HG02798 (cell line): ENCODE results near the gene CCL4.
"Not testable (repeated sequence)": the region's sequence is repeated elsewhere in the genome, so short reads cannot be mapped to it uniquely, and the experiment has no call there.

Source experiments
- ATAC-seq: cut with Tn5 transposase; IDR thresholded peaks from one replicate; pipeline ENCODE4 v1.9.1; 2021; ENCODE audit warnings: mild to moderate bottlenecking; ENCODE audit not compliant: unreplicated experiment, poor library complexity

The CCL4 gene

DNA sequence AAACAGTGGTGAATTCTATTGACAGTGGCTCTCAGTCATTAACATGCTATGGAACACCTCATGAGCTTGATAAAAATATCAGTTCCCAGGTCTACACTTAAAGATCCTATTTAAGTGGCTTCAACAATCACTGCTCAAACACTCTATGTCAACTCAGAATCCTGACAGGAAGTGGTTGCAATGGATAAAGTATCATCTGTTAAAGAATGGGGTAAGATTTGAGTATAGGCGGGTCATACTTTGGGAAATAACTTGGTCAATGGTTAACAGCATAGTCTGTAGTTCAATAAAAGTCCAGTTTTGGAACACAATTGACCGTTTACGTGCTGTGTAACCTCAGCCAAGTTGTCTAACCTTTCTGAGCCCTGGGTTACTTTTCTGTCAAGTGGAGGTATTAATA is 16.2 kb upstream of the CCL4 start:
- not testable (repeated sequence) for ATAC-seq

GRCh38 chr17:36087897-36088572 is 15.6 kb upstream of the CCL4 start:
- not testable (repeated sequence) for ATAC-seq

DNA sequence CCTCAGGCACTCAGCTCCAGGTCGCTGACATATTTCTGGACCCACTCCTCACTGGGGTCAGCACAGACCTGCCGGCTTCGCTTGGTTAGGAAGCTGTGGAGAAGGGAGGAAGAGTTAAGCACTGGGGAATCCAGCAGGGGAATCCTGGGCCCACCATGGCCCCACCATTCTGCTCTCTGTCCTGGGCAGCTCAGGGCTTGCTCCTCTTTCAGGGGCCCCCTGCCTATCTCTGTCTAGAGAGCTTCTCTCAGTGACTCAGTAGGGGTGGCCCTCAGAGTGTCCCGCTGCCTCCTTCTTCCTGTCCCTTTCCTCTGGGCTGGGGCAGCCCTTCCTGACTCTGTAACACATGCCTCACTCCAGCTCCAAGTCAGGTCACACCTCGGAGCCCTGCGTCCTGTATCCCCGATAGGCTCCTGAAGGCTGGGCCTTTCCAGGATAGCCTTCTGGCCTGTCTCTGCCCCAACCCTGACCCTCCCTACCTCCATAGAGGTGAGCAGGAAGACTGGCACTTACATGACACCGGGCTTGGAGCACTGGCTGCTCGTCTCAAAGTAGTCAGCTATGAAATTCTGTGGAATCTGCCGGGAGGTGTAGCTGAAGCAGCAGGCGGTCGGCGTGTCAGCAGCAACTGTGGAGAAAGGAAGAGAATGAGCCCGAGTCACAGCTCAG is 14.8 kb upstream of the CCL4 start:
- no peak for ATAC-seq

DNA sequence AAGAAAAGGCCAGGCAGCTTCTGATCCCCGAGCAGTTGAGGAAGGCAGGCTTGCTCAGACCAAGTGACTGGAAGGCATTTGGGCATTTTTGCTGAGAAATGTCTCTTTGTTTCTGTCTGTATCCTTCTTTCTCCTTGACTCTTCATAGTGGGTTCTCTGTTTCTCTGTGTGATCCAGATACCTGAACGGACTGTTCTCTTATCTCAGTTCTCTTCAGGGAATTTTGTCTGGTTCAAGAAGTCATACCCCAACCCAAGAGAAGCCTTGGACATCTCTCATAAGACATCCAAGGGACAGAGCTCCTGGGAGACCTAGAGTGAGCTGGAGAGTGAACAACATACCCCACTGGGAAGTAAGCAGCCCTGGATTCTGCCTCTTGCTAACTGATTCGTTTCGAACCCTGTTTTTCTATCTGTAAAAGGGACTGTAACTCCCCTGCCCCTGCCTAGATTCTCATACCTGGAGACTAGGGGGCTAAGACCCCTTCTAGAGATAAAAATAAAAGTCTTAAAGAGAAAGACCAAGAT is 14.2 kb upstream of the CCL4 start:
- no peak for ATAC-seq

DNA sequence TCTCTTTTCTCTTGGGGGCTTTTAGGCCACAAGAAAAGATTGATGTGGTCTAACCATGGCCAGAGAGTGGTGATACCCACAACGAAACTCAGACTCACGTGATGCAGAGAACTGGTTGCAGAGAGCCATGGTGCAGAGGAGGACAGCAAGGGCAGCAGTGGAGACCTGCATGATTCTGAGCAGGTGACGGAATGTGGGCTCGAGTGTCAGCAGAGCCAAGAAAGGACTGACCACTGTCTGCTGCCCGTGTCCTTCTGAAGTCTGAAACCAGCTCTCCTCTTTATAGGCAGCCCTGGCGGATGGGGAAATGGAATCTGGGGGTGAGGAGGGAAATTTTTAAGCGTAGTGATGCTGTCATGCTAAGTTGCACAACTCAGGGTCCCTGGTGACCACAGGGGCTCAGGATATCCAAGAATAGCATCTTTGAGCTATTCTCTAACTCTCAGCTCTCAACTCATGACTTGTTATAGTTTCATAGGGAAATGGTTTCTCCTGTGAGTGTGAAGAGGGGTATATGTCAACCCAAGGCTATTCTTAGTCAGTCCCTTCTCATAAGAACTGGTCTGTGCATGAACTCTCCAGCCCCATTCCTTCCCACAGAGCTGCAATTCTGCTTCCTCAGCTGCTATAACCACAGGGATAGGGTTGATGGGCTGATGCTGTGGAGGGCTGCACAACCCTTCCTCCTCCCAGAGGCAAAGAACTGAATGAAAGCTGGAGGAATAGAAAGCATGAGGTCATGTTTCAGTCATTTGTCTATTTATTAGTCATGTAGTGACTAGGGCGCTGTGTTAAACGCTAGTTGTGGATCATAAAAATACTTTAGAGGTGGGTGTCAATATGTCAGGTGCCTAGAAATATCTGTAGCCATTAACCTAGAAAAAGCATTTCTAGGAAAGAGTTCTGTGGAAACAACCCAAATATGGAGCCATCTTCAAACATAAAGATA is 13.5 kb upstream of the CCL4 start, which contains the start of gene CCL3:
TSS of gene CCL3 (minus strand) at position 256 of the 949 bp plus-strand sequence. CDS start at position 171, 85 bp downstream.
- ATAC-seq, result peak; percentile 76

DNA sequence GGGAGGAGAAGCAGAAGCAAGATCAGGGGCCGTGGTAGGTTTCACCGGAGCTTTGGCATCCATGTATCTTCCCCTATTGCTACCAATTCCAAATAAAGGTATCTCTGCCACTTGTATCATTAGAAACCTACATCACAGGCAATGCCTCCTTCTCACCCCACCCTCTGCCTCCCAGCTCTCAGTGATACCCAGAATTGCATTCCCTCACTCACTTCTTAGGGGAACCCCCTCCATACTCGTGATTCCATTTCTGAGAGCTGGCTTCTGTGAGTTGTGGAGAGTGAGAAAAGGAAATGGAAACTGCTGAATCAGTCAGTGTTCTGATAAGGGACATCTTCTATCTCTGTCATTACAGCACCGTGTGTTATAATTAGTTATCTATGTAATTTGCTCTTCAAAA is 11.4 kb upstream of the CCL4 start:
- no peak for ATAC-seq

- ATAC-seq, result not testable (repeated sequence)
These were observed 10.9 kb upstream of the CCL4 start for GRCh38 chr17:36092715-36093114.

DNA sequence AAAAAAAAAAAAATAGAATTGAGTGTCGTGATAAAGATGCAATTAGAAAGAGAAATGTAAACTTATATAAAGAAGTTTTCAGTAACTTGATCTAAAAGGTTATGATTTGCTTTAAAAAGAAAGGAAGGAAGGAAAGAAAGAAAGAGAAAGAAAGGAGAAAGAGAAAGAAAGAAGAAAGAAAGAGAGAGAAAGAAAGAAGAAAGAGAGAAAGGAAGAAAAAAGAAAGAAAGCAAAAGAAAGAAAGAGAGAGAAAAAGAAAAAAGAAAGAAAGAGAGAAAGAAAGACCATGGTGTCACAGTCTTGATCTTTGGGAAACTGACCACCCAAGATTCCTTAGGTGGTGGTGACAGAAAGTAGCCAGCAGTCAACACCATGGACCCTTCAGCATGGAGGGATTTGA is 9.4 kb upstream of the CCL4 start:
- ATAC-seq, result no peak

DNA sequence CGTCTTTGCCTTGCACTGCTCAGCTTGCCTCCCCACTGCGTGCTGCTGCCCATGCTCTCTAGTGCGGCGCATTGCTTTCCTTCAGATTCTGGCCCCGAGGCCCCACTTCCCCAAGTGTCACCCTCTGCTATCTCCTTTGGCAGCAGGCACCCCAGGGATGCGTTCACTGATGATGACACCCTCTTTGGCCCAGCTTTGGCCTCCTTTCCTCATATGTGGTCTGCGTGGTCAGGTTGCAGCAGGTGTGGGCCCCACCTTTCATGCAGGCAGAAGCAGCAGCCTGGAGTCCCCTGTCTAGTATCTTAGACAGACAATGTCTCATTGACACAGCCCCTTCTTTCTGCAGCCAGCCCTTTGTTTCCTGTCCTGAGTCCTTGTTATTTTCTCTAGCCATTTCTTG is 8.9 kb upstream of the CCL4 start:
- ATAC-seq, result no peak

DNA sequence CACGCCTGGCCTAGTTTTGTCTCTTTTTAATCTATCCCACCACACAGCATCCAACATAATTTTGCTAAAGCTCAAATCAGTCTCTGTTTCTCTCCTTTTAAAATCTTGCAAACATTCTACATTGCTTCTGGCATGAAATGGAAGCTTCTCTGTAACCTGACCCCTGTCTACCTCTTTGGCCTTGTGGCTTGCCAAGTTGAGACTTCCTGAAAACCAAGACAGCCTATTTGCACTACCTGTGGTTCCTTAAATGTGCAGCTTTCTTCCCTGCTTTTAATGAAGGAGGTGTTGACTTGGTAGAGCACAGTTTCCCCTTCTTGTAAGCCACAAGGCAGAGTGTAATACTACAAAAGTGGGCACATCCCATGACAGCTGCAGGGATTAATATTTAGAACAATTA is 7.6 kb upstream of the CCL4 start:
- no peak for ATAC-seq

DNA sequence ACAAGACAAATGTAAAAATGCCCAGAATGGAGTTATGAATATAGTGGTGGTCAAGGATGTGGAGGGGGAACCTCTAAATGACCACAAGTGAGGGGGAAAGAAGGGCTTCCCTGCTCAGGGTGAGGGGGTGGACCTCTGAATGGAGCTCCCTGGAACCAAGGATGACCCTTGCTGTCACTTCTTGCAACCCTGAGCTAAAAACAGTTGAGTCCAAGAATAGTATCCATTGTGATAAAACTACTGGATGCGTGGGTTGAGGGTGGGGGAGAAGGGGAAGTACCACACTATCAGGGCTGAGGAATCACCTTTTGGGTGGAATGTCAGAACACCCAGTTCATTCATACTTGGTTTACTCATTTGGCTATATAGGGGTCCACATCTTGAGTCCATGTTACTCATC is 4.6 kb upstream of the CCL4 start:
- not testable (repeated sequence) for ATAC-seq

DNA sequence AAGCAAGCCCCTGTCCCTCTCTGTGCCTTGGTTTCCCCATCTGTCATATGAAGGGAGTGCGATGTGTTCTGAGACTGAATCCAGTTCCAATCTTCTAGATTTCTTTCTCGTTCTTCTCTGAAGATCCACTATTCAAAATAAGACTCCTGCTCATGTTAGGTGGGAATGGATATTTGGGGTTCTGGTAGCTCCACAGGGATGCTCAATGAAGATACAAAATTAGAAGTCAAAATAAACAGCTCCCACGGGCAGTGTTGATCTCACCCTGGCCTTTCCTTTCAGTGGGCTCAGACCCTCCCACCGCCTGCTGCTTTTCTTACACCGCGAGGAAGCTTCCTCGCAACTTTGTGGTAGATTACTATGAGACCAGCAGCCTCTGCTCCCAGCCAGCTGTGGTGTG is 619 bp downstream of the CCL4 start:
- ATAC-seq, result not testable (repeated sequence)

DNA sequence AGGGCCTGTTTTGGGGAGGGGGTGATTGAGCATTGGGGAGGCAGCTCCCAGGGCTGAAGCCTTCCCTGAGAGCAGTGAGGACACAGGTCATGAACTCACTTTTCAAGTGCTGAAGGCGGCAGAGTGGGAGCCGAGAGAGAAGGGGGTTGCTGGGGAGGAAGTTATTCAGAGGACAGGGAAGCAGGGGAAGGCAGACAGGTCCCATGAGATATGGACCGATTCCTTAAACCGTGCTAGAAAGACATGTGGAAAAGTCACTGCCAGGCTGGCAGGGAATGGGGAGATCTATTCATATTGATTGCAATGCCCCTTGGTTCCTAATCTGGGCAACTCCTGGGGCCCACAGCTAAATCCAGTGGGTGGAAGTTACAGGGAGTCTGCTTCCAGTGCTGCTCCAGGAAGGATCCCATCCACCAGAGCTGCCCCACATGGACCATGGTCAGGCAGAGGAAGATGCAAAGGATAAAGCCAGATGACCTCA is 1.1 kb downstream of the CCL4 start:
- no peak for ATAC-seq

GRCh38 chr17:36105781-36106492 is 2.3 kb downstream of the CCL4 start:
- no peak for ATAC-seq

- ATAC-seq, result no peak
These were observed 2.8 kb downstream of the CCL4 start for GRCh38 chr17:36106493-36106835.

- ATAC-seq, result no peak
These were observed 4.0 kb downstream of the CCL4 start for GRCh38 chr17:36107660-36108059.

GRCh38 chr17:36108265-36108664 is 4.6 kb downstream of the CCL4 start:
- ATAC-seq, result not testable (repeated sequence)

- ATAC-seq, result no peak
These were observed 7.5 kb downstream of the CCL4 start for GRCh38 chr17:36111068-36111490.

- ATAC-seq, result no peak
These were observed 8.9 kb downstream of the CCL4 start for GRCh38 chr17:36112572-36112971.

GRCh38 chr17:36113131-36113530 is 9.5 kb downstream of the CCL4 start:
- ATAC-seq, result not testable (repeated sequence)
